Measurements from ENCODE around the gene NAMPT. TPM values are rescaled to one million over a fixed set of nuclear protein-coding genes. Genes with fewer than 3 reads are reported as not detected.

NAMPT gene
- total and polyA plus RNA-seq, 2 experiments from 2014 or later, result 25.0 to 32.7 TPM

DNA sequence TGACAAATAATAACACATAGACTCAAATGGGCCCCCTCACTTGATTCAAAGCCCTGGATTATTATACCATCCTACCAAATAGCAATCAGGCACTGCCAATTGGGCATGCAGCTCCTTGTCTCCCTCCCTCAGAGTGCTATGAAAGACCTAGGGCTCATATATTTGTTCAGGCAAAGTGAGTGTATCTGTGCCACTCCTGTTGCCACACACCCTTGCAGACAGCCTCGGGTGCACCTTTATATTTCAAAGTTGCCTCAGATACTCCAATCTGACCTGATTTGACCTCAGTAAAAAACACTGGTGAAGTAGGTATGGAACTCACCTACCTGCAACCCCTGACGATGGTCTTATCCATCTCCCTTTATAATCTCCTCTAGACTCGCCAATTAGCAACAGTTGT, 3.0 kb upstream of the NAMPT start:
- no peaks in the 10 kb centered on the region for H3K36me3 ChIP-seq (ENCODE audit: low read depth)
- H3K27ac ChIP-seq, result no peak overlapping the region
- TF ChIP-seq EZH2 (IDR thresholded peaks at IDR 0.05; ENCODE audit: insufficient read depth, poor library complexity, severe bottlenecking) (no peak), EZH2phosphoT487 (IDR thresholded peaks at IDR 0.05; ENCODE audit: insufficient read depth, low read depth) (no peak)
- no peak overlapping the region for H3K4me3 ChIP-seq
- H4K20me1 ChIP-seq (ENCODE audit: insufficient read depth), result 0 out of 2 replicates have a peak, but pooled peaks cover under 1% of the 10 kb centered on the region
- H3K4me2 ChIP-seq (ENCODE audit: unreplicated experiment), result no peak overlapping the region
- H3K27me3 ChIP-seq (replicated peaks; ENCODE audit: insufficient read depth), result no peaks in the 10 kb centered on the region
- in situ Hi-C loops (cut with MboI), result no loop called here
- no peaks in the 10 kb centered on the region for H3K9me3 ChIP-seq (ENCODE audit: low read depth)
- no peak for DNase-seq
- no peak overlapping the region for H2AFZ ChIP-seq
- WGBS, 2 experiments (ENCODE audit: low coverage in 1 of 2, low lambda C conversion rate in 2 of 2, missing lambda C conversion rate in 2 of 2), result 90 to 97% methylated on average over 3 of the region's 3 CpGs
- peaks cover 15% of the 10 kb centered on the region; the same call in 1 of the 2 replicates for H3F3A ChIP-seq (ENCODE audit: insufficient read depth)
- no peaks in the 10 kb centered on the region for H3K9me2 ChIP-seq (ENCODE audit: insufficient read depth)
- H3K4me1 ChIP-seq (ENCODE audit: insufficient read depth), result peaks cover 18% of the 10 kb centered on the region
- H3K79me2 ChIP-seq (ENCODE audit: insufficient read depth), result peaks cover 13% of the 10 kb centered on the region
- no peak overlapping the region for H3K9ac ChIP-seq

- Histone ChIP-seq H4K20me1 (ENCODE audit: insufficient read depth) (0 out of 2 replicates have a peak, but pooled peaks cover 3% of the 10 kb centered on the region), H3K9me2 (ENCODE audit: insufficient read depth) (no peaks in the 10 kb centered on the region), H3K4me3 (peak overlapping the region; percentile 84), H3K36me3 (ENCODE audit: low read depth) (no peaks in the 10 kb centered on the region), H2AFZ (peak overlapping the region; percentile 86), H3K9me3 (ENCODE audit: low read depth) (no peaks in the 10 kb centered on the region), H3K27ac (peak overlapping the region; percentile 94), H3F3A (ENCODE audit: insufficient read depth) (peaks cover 15% of the 10 kb centered on the region; the same call in 1 of the 2 replicates), H3K4me1 (ENCODE audit: insufficient read depth) (peaks cover 24% of the 10 kb centered on the region), H3K9ac (peak overlapping the region; percentile 97), H3K4me2 (ENCODE audit: unreplicated experiment) (peak overlapping the region; percentile 88), H3K79me2 (ENCODE audit: insufficient read depth) (peaks cover 31% of the 10 kb centered on the region), H3K27me3 (replicated peaks; ENCODE audit: insufficient read depth) (no peaks in the 10 kb centered on the region)
- TF ChIP-seq EZH2phosphoT487 (IDR thresholded peaks at IDR 0.05; ENCODE audit: insufficient read depth, low read depth), result no peak
- no peak for TF ChIP-seq EZH2 (IDR thresholded peaks at IDR 0.05; ENCODE audit: insufficient read depth, poor library complexity, severe bottlenecking)
- DNase-seq, result no peak
- in situ Hi-C loops (cut with MboI), result no loop called here
- 47% methylated on average over 14 of the region's 14 CpGs for WGBS, 2 experiments (ENCODE audit: low coverage in 1 of 2, low lambda C conversion rate in 2 of 2, missing lambda C conversion rate in 2 of 2)
Measured at GRCh38 chr7:106285855-106286492, 1.2 kb upstream of the NAMPT start.

GRCh38 chr7:106285051-106285854, 470 bp upstream of the NAMPT start:
- H4K20me1 ChIP-seq (ENCODE audit: insufficient read depth), result 0 out of 2 replicates have a peak, but pooled peaks cover 3% of the 10 kb centered on the region
- H3K4me2 ChIP-seq (ENCODE audit: unreplicated experiment), result peak overlapping the region; percentile 88
- H3K9ac ChIP-seq, result peak overlapping the region; percentile 97
- H3K9me3 ChIP-seq (ENCODE audit: low read depth), result no peaks in the 10 kb centered on the region
- H3F3A ChIP-seq (ENCODE audit: insufficient read depth), result peaks cover 15% of the 10 kb centered on the region; the same call in 1 of the 2 replicates
- peak overlapping the region; percentile 84 for H3K4me3 ChIP-seq
- no peaks in the 10 kb centered on the region for H3K27me3 ChIP-seq (replicated peaks; ENCODE audit: insufficient read depth)
- peaks cover 38% of the 10 kb centered on the region for H3K79me2 ChIP-seq (ENCODE audit: insufficient read depth)
- no peaks in the 10 kb centered on the region for H3K36me3 ChIP-seq (ENCODE audit: low read depth)
- H2AFZ ChIP-seq, result peak overlapping the region; percentile 86
- peak overlapping the region; percentile 94 for H3K27ac ChIP-seq
- in situ Hi-C loops (cut with MboI), result no loop called here
- TF ChIP-seq EZH2 (IDR thresholded peaks at IDR 0.05; ENCODE audit: insufficient read depth, poor library complexity, severe bottlenecking), result no peak
- no peak for TF ChIP-seq EZH2phosphoT487 (IDR thresholded peaks at IDR 0.05; ENCODE audit: insufficient read depth, low read depth)
- 1 to 2% methylated on average over 17 to 52 of the region's 70 CpGs for WGBS, 2 experiments (ENCODE audit: low coverage in 1 of 2, low lambda C conversion rate in 2 of 2, missing lambda C conversion rate in 2 of 2)
- no peaks in the 10 kb centered on the region for H3K9me2 ChIP-seq (ENCODE audit: insufficient read depth)
- DNase-seq, result peak; percentile 98
- H3K4me1 ChIP-seq (ENCODE audit: insufficient read depth), result peaks cover 24% of the 10 kb centered on the region

GRCh38 chr7:106283831-106284713, 711 bp downstream of the NAMPT start:
- Histone ChIP-seq H3K36me3 (ENCODE audit: low read depth) (no peaks in the 10 kb centered on the region), H3K4me2 (ENCODE audit: unreplicated experiment) (peak overlapping the region; percentile 89), H3K9ac (peak overlapping the region; percentile 97), H3K27ac (peak overlapping the region; percentile 94), H3K79me2 (ENCODE audit: insufficient read depth) (peaks cover 50% of the 10 kb centered on the region), H3K9me3 (ENCODE audit: low read depth) (no peaks in the 10 kb centered on the region), H2AFZ (peak overlapping the region; percentile 87), H3K27me3 (replicated peaks; ENCODE audit: insufficient read depth) (no peaks in the 10 kb centered on the region), H3F3A (ENCODE audit: insufficient read depth) (0 out of 2 replicates have a peak, but pooled peaks cover 4% of the 10 kb centered on the region), H3K9me2 (ENCODE audit: insufficient read depth) (no peaks in the 10 kb centered on the region), H3K4me1 (ENCODE audit: insufficient read depth) (peaks cover 18% of the 10 kb centered on the region), H4K20me1 (ENCODE audit: insufficient read depth) (0 out of 2 replicates have a peak, but pooled peaks cover 3% of the 10 kb centered on the region), H3K4me3 (peak overlapping the region; percentile 84)
- TF ChIP-seq EZH2phosphoT487 (IDR thresholded peaks at IDR 0.05; ENCODE audit: insufficient read depth, low read depth), result no peak
- no peak for TF ChIP-seq EZH2 (IDR thresholded peaks at IDR 0.05; ENCODE audit: insufficient read depth, poor library complexity, severe bottlenecking)
- in situ Hi-C loops (cut with MboI), result no loop called here
- peak; percentile 68 for DNase-seq
- WGBS, 2 experiments (ENCODE audit: low coverage in 1 of 2, low lambda C conversion rate in 2 of 2, missing lambda C conversion rate in 2 of 2), result 0 to 2% methylated on average over 37 to 49 of the region's 72 CpGs

All from GM23248 (cell line).